Liver (tissue), 3 donors: ENCODE results near the gene CDH6.

ENCODE experiments used
- CTCF ChIP-seq: fragments of 150-350 bp; IDR thresholded peaks from 2 replicates; pipeline ENCODE4 v1.5.1; 2017; ENCODE audit warnings: improper control_type of control experiment, low read depth, low read length; ENCODE audit not compliant: missing input control
- GABPA ChIP-seq, 2 donors: IDR thresholded peaks in 1 of 2; conservative IDR thresholded peaks in 1 of 2; 2 replicates each; pipeline ENCODE4 v1.6.1; 2016; ENCODE audit warnings: antibody characterized with exemption in 2 of 2, mild to moderate bottlenecking in 1 of 2, moderate library complexity in 1 of 2
- MAX ChIP-seq: IDR thresholded peaks from 2 replicates; pipeline ENCODE4 v1.6.1; 2016; ENCODE audit warnings: antibody characterized with exemption
- RAD21 ChIP-seq, 2 donors: IDR thresholded peaks; 2 replicates each; pipeline ENCODE4 v1.6.1; 2016; ENCODE audit warnings: antibody characterized with exemption in 2 of 2, mild to moderate bottlenecking in 2 of 2
- REST ChIP-seq: IDR thresholded peaks from 2 replicates; pipeline ENCODE4 v1.6.1; 2016; ENCODE audit warnings: antibody characterized with exemption, mild to moderate bottlenecking
- RXRA ChIP-seq, 2 donors: IDR thresholded peaks; 2 replicates each; pipeline ENCODE4 v1.6.1; 2017 to 2018; ENCODE audit warnings: antibody characterized with exemption in 2 of 2, mild to moderate bottlenecking in 1 of 2
- SP1 ChIP-seq: IDR thresholded peaks from 2 replicates; pipeline ENCODE4 v1.6.1; 2018; ENCODE audit warnings: antibody characterized with exemption, mild to moderate bottlenecking
- TAF1 ChIP-seq: conservative IDR thresholded peaks from 2 replicates; pipeline ENCODE4 v1.6.1; 2016; ENCODE audit warnings: antibody characterized with exemption, mild to moderate bottlenecking
- donor health status: healthy.
- donor health status: healthy.

GRCh38 chr5:31268686-31269085 lies 75.2 kb downstream of the CDH6 start:
- TF ChIP-seq TAF1: no peak
- TF ChIP-seq MAX: no peak
- TF ChIP-seq CTCF: no peak
- TF ChIP-seq GABPA (IDR thresholded peaks at IDR 0.05 in 1 of 2, conservative IDR thresholded peaks at IDR 0.05 in 1 of 2): no peak
- TF ChIP-seq SP1: no peak
- no peak for TF ChIP-seq RAD21 (IDR thresholded peaks at IDR 0.05)
- no peak for TF ChIP-seq REST
- TF ChIP-seq RXRA (IDR thresholded peaks at IDR 0.05): no peak
